Measurements from ENCODE around the gene GALNT15. TPM values are rescaled to one million over a fixed set of nuclear protein-coding genes. Genes with fewer than 3 reads are reported as not detected.

GALNT15 gene
- total and polyA plus RNA-seq, 12 donors, result 0.55 to 30.5 (median 4.3) TPM

DNA sequence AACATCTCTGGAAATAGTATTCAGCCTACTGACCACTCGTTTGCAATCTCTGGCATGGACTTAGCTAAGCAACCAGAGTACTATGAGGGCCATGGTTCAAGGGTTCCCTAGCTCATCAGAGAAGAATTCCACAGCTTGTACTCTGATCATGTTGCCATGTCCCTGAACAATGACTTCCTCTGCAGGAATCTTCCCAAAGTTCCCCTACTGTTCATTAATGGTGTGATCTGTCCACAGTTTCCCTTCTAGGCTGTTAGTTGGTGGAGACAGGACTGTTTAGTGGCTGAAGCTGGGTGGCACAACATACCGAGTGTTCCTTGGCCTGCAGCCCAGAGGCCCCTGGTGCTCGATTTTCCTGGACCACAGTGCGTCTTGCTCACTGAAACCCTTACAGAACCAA is 44.4 kb upstream of the GALNT15 start:
- no peak for DNase-seq
- no peaks in the 10 kb centered on the region for H3K36me3 ChIP-seq
- peak overlapping the region in 5 of 10 donors; percentile 15 to 44 (median 32) for H3K27ac ChIP-seq
- H3K27me3 ChIP-seq, result no peaks in the 10 kb centered on the region
- peak in 4 of 8 donors; percentile 19 to 52 (median 34) for ATAC-seq
- peaks cover 0 to 46% (median 30%) of the 10 kb centered on the region in 9 donors for H3K4me1 ChIP-seq
- WGBS, 2 donors, result 26 to 30% methylated on average over 4 of the region's 4 CpGs
- H3K9me3 ChIP-seq, result peaks cover 0 to 7% (median 0%) of the 10 kb centered on the region in 11 donors
- intact Hi-C loops (cut with DNase I), result loop anchor here in 1 of 10 donors (5.0 kb wide), 2 partner anchors 47 to 73 kb away; no protein-coding TSS in a partner anchor
- TF ChIP-seq, protein P1, sequence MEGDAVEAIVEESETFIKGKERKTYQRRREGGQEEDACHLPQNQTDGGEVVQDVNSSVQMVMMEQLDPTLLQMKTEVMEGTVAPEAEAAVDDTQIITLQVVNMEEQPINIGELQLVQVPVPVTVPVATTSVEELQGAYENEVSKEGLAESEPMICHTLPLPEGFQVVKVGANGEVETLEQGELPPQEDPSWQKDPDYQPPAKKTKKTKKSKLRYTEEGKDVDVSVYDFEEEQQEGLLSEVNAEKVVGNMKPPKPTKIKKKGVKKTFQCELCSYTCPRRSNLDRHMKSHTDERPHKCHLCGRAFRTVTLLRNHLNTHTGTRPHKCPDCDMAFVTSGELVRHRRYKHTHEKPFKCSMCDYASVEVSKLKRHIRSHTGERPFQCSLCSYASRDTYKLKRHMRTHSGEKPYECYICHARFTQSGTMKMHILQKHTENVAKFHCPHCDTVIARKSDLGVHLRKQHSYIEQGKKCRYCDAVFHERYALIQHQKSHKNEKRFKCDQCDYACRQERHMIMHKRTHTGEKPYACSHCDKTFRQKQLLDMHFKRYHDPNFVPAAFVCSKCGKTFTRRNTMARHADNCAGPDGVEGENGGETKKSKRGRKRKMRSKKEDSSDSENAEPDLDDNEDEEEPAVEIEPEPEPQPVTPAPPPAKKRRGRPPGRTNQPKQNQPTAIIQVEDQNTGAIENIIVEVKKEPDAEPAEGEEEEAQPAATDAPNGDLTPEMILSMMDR (IDR thresholded peaks at IDR 0.05), result no peak
- H3K4me3 ChIP-seq, result no peak overlapping the region

DNA sequence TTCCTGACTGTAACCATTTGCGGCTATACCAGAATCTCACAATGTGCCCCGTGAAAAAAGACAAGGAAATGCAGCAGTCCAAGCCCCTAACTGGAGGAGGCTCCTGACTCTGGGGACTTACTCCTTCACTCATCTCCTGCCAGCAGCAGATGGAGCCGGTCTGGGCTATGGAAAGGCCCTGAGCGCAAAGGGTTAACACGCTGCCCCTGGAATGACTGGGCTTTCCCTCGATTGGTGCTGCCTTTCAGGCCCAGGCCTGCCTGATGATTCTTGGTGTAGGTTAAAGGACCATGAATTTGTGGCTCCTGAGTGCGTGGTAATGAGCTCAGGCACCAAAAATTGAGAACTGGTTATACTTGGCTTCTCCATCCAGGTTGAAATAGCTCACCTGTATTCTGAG is 42.3 kb upstream of the GALNT15 start:
- 60 to 63% methylated on average over 7 of the region's 7 CpGs for WGBS, 2 donors

DNA sequence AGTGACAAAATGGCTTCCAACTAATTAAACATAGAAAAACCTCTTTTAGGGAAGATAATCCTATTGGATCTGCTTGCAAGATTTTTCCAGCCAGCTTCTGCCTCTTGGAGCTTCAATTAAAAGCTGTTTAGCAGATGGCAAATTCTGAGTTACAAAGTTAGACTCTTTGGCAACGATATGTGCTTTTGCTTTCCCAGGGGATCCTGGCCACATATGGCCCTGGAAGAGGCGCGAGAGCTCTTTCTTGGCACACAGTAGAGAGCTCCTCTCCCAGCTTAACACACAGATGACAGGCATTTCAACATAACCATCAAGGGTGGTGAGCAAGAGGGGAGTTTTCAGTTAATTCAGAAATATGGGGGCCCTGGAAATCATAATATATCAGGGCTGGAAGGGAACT is 41.6 kb upstream of the GALNT15 start:
- peaks cover 0 to 14% (median 0%) of the 10 kb centered on the region in 11 donors for H3K9me3 ChIP-seq
- no peaks in the 10 kb centered on the region for H3K36me3 ChIP-seq
- intact Hi-C loops (cut with DNase I), result loop anchor here in 1 of 10 donors (5.0 kb wide), 2 partner anchors 44 to 76 kb away; no protein-coding TSS in a partner anchor
- peak; percentile 29 to 57 for DNase-seq
- TF ChIP-seq, protein P1 (IDR thresholded peaks at IDR 0.05), result no peak
- H3K27me3 ChIP-seq, result no peaks in the 10 kb centered on the region
- peak overlapping the region in 7 of 10 donors; percentile 21 to 59 (median 50) for H3K27ac ChIP-seq
- peaks cover 0 to 46% (median 30%) of the 10 kb centered on the region in 9 donors for H3K4me1 ChIP-seq
- no peak overlapping the region for H3K4me3 ChIP-seq
- 38 to 51% methylated on average over 3 of the region's 3 CpGs for WGBS, 2 donors
- peak; percentile 62 to 88 (median 78) for ATAC-seq

More for the DNA sequence above, 42.3 kb upstream of the GALNT15 start:
- ATAC-seq (no peak), DNase-seq (no peak)
- intact Hi-C loops (cut with DNase I), result loop anchor here in 1 of 10 donors (5.0 kb wide), 2 partner anchors 45 to 75 kb away; no protein-coding TSS in a partner anchor
- Histone ChIP-seq H3K27ac (peak overlapping the region in 8 of 10 donors; percentile 11 to 59 (median 46)), H3K4me1 (peaks cover 0 to 46% (median 30%) of the 10 kb centered on the region in 9 donors), H3K36me3 (no peaks in the 10 kb centered on the region), H3K27me3 (no peaks in the 10 kb centered on the region), H3K4me3 (no peak overlapping the region), H3K9me3 (peaks cover 0 to 10% (median 0%) of the 10 kb centered on the region in 11 donors)
- TF ChIP-seq, protein P1 (IDR thresholded peaks at IDR 0.05), result no peak

DNA sequence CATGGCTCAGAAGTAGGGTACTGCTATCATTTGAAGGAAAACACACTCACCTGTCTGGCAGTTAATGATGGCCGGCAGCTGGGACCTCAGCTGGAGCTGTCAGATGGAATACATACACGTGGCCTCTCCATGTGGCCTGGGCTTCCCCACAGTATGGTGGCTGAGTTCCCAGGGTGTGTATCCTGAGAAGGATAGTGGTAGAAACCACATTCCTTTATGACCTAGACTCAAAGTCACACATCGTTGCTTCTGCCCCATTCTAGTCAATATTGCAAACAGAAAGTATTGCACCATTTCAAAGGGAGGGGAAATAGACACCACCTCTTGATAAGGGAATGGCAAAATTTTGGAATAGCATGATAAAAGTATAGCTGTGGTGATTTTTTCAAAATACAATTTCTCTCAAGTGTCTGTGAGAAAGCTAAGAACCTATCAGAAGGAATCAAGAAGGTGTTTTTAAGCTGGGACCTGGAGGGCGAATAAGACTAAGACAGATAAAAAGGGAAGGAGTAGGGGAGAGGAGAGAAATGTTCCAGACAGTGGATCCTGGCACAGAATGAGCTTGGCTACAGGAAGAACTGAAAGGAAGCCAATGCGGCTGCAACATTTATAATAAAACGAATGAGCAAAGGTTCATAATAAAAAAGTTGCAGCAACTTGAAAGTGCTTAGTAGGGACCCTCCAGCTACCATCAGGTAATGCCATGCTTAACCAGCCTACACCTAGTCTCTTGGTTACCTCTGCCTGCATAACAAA is 40.1 kb upstream of the GALNT15 start:
- H3K4me3 ChIP-seq, result no peak overlapping the region
- H3K27ac ChIP-seq, result no peak overlapping the region
- ATAC-seq (no peak), DNase-seq (no peak)
- peaks cover 0 to 14% (median 0%) of the 10 kb centered on the region in 11 donors for H3K9me3 ChIP-seq
- TF ChIP-seq, protein P1 (IDR thresholded peaks at IDR 0.05), result no peak
- peaks cover 0 to 45% (median 29%) of the 10 kb centered on the region in 9 donors for H3K4me1 ChIP-seq
- no peaks in the 10 kb centered on the region for H3K27me3 ChIP-seq
- WGBS, 2 donors, result 71 to 75% methylated on average over 6 of the region's 6 CpGs
- intact Hi-C loops (cut with DNase I), result loop anchor here in 1 of 10 donors (5.0 kb wide), 2 partner anchors 43 to 77 kb away; no protein-coding TSS in a partner anchor
- no peaks in the 10 kb centered on the region for H3K36me3 ChIP-seq
